HG02798 (cell line): ENCODE data around the gene GRIN3B.

Experiments
- ATAC-seq: cut with Tn5 transposase; IDR thresholded peaks from one replicate; pipeline ENCODE4 v1.9.1; 2021; ENCODE audit warnings: mild to moderate bottlenecking; ENCODE audit not compliant: unreplicated experiment, poor library complexity

The GRIN3B gene

GRCh38 chr19:1004803-1005664, 4.8 kb downstream of the GRIN3B start:
- no peak for ATAC-seq

GRCh38 chr19:1006711-1007398, 6.6 kb downstream of the GRIN3B start:
- ATAC-seq = no peak

GRCh38 chr19:1007399-1008251, 7.4 kb downstream of the GRIN3B start:
- no peak for ATAC-seq

GRCh38 chr19:1008268-1009040, 8.2 kb downstream of the GRIN3B start:
- ATAC-seq = no peak

- no peak for ATAC-seq
Measured at GRCh38 chr19:1009041-1009980, 9.1 kb downstream of the GRIN3B start.

GRCh38 chr19:1009981-1010538, 9.8 kb downstream of the GRIN3B start:
- no peak for ATAC-seq

- no peak for ATAC-seq
Measured at GRCh38 chr19:1010586-1011510, 10.6 kb downstream of the GRIN3B start.

- ATAC-seq = no peak
Measured at GRCh38 chr19:1011831-1012333, 11.7 kb downstream of the GRIN3B start.

- ATAC-seq = no peak
Measured at GRCh38 chr19:1012334-1012733, 12.1 kb downstream of the GRIN3B start.

- no peak for ATAC-seq
Measured at GRCh38 chr19:1013218-1013617, 13.0 kb downstream of the GRIN3B start.

GRCh38 chr19:1014161-1015060, 14.2 kb downstream of the GRIN3B start:
- ATAC-seq = no peak

- ATAC-seq = no peak
Measured at GRCh38 chr19:1015061-1015781, 15.0 kb downstream of the GRIN3B start.

GRCh38 chr19:1015782-1016646, 15.8 kb downstream of the GRIN3B start:
- ATAC-seq = no peak

- ATAC-seq = no peak
Measured at GRCh38 chr19:1016647-1017114, 16.5 kb downstream of the GRIN3B start.
